DOHH2 (cell line): ENCODE data around the gene GLI2.

Experiments used
- H3F3A ChIP-seq: fragments of 200-600 bp; sonication (generic), shearing (Covaris generic); 2 replicates; pipeline ENCODE4 v1.6.0; 2016; ENCODE audit warnings: antibody characterized with exemption, mild to moderate bottlenecking; ENCODE audit not compliant: control insufficient read depth, insufficient read depth
- H3K27ac ChIP-seq: fragments of 200-600 bp; sonication (generic); 2 replicates; pipeline ENCODE4 v1.5.1; 2014; ENCODE audit warnings: low read depth, mild to moderate bottlenecking, low read length, moderate library complexity
- H3K27me3 ChIP-seq: fragments of 200-600 bp; sonication (generic); 2 replicates; pipeline ENCODE4 v1.6.1; 2014; ENCODE audit warnings: mild to moderate bottlenecking, low read length, mixed read lengths; ENCODE audit not compliant: control insufficient read depth
- H3K36me3 ChIP-seq: fragments of 200-600 bp; sonication (generic); 2 replicates; pipeline ENCODE4 v1.6.1; 2014; ENCODE audit warnings: mild to moderate bottlenecking, low read length, moderate library complexity, mixed read lengths; ENCODE audit not compliant: control insufficient read depth
- H3K4me1 ChIP-seq: fragments of 200-600 bp; sonication (generic); 2 replicates; pipeline ENCODE4 v1.6.1; 2014; ENCODE audit warnings: mild to moderate bottlenecking, low read length, mixed read lengths; ENCODE audit not compliant: control insufficient read depth
- H3K4me2 ChIP-seq: fragments of 200-600 bp; sonication (generic); 2 replicates; pipeline ENCODE4 v1.6.0; 2014; ENCODE audit warnings: mild to moderate bottlenecking, low read length, moderate library complexity
- H3K4me3 ChIP-seq: fragments of 200-600 bp; sonication (generic); 2 replicates; pipeline ENCODE4 v1.5.1; 2014; ENCODE audit warnings: mild to moderate bottlenecking, low read length, mixed read lengths
- H3K79me2 ChIP-seq: fragments of 200-600 bp; sonication (generic); 2 replicates; pipeline ENCODE4 v1.6.1; 2014; ENCODE audit warnings: mild to moderate bottlenecking, low read length, mixed read lengths; ENCODE audit not compliant: control insufficient read depth
- H3K9me2 ChIP-seq: fragments of 200-600 bp; sonication (generic); replicated peaks from 2 replicates; pipeline ENCODE4 v1.6.1; 2014; ENCODE audit warnings: mild to moderate bottlenecking, low read length, mixed read lengths; ENCODE audit not compliant: control insufficient read depth
- H3K9me3 ChIP-seq: fragments of 200-600 bp; sonication (generic); 2 replicates; pipeline ENCODE4 v1.6.1; 2014; ENCODE audit warnings: antibody characterized with exemption, low read length, mixed read lengths; ENCODE audit not compliant: control insufficient read depth, insufficient read depth
- H4K20me1 ChIP-seq: fragments of 200-600 bp; sonication (generic); 2 replicates; pipeline ENCODE4 v1.6.0; 2014; ENCODE audit warnings: low read depth, mild to moderate bottlenecking, antibody characterized with exemption, low read length, moderate library complexity; ENCODE audit not compliant: control insufficient read depth, insufficient read depth
- CTCF ChIP-seq: fragments of 200-600 bp; sonication (generic); IDR thresholded peaks from one replicate; pipeline ENCODE4 v1.5.1; 2014; ENCODE audit warnings: antibody characterized with exemption, mild to moderate bottlenecking, low read depth, low read length; ENCODE audit not compliant: poor library complexity, severe bottlenecking
- EZH2phosphoT487 ChIP-seq: fragments of 200-600 bp; sonication (generic); IDR thresholded peaks from 2 replicates; pipeline ENCODE4 v1.6.1; 2017; ENCODE audit warnings: borderline replicate concordance, mild to moderate bottlenecking, antibody characterized with exemption, low read length, moderate library complexity, mixed read lengths

Gene GLI2

DNA sequence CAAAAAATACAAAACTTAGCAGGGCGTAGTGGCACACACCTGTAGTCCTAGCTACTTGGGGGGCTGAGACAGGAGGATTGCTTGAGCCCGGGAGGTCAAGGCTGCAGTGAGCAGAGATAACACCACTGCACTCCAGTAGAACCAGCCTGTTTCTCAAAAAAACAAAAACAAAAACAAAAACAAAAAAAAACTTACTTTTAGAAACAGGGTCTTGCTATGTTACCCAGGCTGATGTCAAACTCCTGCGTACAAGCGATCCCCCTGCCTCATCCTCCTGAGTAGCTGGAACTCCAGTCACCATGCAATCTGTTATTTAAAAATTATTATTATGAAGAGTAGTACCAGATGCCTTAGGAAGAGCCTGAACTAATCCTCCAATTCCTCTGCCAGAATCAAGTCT, 35.0 kb upstream of the GLI2 start:
- Histone ChIP-seq H3K4me2 (no peak overlapping the region), H3K27me3 (peaks cover 16% of the 10 kb centered on the region), H3K36me3 (no peaks in the 10 kb centered on the region), H3F3A (no peaks in the 10 kb centered on the region), H3K79me2 (no peaks in the 10 kb centered on the region), H3K9me2 (no peaks in the 10 kb centered on the region), H4K20me1 (no peaks in the 10 kb centered on the region), H3K27ac (no peak overlapping the region), H3K9me3 (no peaks in the 10 kb centered on the region), H3K4me1 (no peaks in the 10 kb centered on the region), H3K4me3 (no peak overlapping the region)
- TF ChIP-seq EZH2phosphoT487 (no peak), CTCF (no peak)

DNA sequence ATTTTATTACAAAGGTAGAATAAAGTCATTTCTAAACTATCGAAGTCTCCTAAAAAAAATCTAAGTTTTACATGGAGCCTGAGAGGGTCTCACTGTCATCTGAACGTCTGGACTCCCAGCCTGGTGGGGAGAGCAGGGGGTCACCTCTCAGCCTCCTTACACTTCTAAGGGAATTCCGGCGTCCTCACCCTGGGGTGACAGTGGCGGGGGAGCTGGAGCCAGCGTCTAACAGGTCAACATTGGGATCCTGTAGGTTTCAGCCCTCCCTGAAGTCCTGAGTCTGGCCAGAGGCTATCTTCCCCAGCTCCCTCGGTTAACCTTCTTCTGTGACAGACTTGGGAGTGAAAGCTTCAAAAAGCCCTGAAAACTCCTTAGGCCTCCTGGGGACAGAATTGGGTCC, 34.6 kb upstream of the GLI2 start:
- Histone ChIP-seq H3K36me3 (no peaks in the 10 kb centered on the region), H3K27me3 (peaks cover 12% of the 10 kb centered on the region), H3K4me1 (no peaks in the 10 kb centered on the region), H3K9me3 (no peaks in the 10 kb centered on the region), H3K9me2 (no peaks in the 10 kb centered on the region), H3F3A (no peaks in the 10 kb centered on the region), H4K20me1 (no peaks in the 10 kb centered on the region), H3K4me3 (no peak overlapping the region), H3K27ac (no peak overlapping the region), H3K4me2 (no peak overlapping the region), H3K79me2 (no peaks in the 10 kb centered on the region)
- TF ChIP-seq EZH2phosphoT487: no peak
- no peak for TF ChIP-seq CTCF

GRCh38 chr2:120701499-120701898, 34.2 kb upstream of the GLI2 start:
- Histone ChIP-seq H3K36me3 (no peaks in the 10 kb centered on the region), H3K79me2 (no peaks in the 10 kb centered on the region)
- TF ChIP-seq EZH2phosphoT487 (no peak), CTCF (no peak)

GRCh38 chr2:120702061-120702460, 33.6 kb upstream of the GLI2 start:
- Histone ChIP-seq H3K4me2 (no peak overlapping the region), H4K20me1 (no peaks in the 10 kb centered on the region), H3F3A (no peaks in the 10 kb centered on the region), H3K79me2 (no peaks in the 10 kb centered on the region), H3K9me2 (no peaks in the 10 kb centered on the region), H3K4me1 (no peaks in the 10 kb centered on the region), H3K27ac (no peak overlapping the region), H3K27me3 (peaks cover 5% of the 10 kb centered on the region; the same call in 1 of the 2 replicates), H3K4me3 (no peak overlapping the region), H3K36me3 (no peaks in the 10 kb centered on the region), H3K9me3 (no peaks in the 10 kb centered on the region)
- TF ChIP-seq CTCF (no peak), EZH2phosphoT487 (no peak)

More at GRCh38 chr2:120701499-120701898, 34.2 kb upstream of the GLI2 start:
- peaks cover 8% of the 10 kb centered on the region for H3K27me3 ChIP-seq
- H4K20me1 ChIP-seq: no peaks in the 10 kb centered on the region
- no peaks in the 10 kb centered on the region for H3K9me2 ChIP-seq
- H3F3A ChIP-seq: no peaks in the 10 kb centered on the region
- H3K4me2 ChIP-seq: no peak overlapping the region
- H3K4me3 ChIP-seq: no peak overlapping the region
- no peaks in the 10 kb centered on the region for H3K4me1 ChIP-seq
- H3K27ac ChIP-seq: no peak overlapping the region
- no peaks in the 10 kb centered on the region for H3K9me3 ChIP-seq
